Activated T-helper 1 cell treated with anti-CD3 and anti-CD28 coated beads, Interleukin-12 subunit alpha, Interleukin-12 subunit beta, Interleukin-2, Interleukin-4 antibody, amounts not matched to agents 30 ng/mL and 10 ng/mL and 1 ng/mL, durations not matched to agents 14 hours and 24 hours and 36 hours (primary cell): ENCODE measurements around the gene PLPP7. TPM values are rescaled to one million over a fixed set of nuclear protein-coding genes. Genes with fewer than 3 reads are reported as not detected.
A peak's percentile ranks its signal among the peaks of the same experiment; 100 is the strongest.
"Not testable (repeated sequence)": the region's sequence is repeated elsewhere in the genome, so short reads cannot be mapped to it uniquely, and the experiment has no call there.

Experiments
- DNase-seq: peaks from one replicate; pipeline ENCODE4 v3.0.0; 2021; ENCODE audit warnings: low spot score
- H3K27ac Mint-ChIP-seq: one replicate; pipeline ENCODE4 v1.8.0; 2021; ENCODE audit warnings: mild to moderate bottlenecking, mixed read lengths
- H3K27me3 Mint-ChIP-seq: one replicate; pipeline ENCODE4 v1.8.0; 2022; ENCODE audit warnings: mild to moderate bottlenecking, moderate library complexity, mixed read lengths; ENCODE audit not compliant: insufficient read depth
- H3K36me3 Mint-ChIP-seq: one replicate; pipeline ENCODE4 v1.8.0; 2021; ENCODE audit warnings: low read depth, mixed read lengths
- H3K4me1 Mint-ChIP-seq: one replicate; pipeline ENCODE4 v1.8.0; 2021; ENCODE audit warnings: low read depth, mixed read lengths
- H3K4me3 Mint-ChIP-seq: one replicate; pipeline ENCODE4 v1.8.0; 2021; ENCODE audit warnings: mild to moderate bottlenecking, moderate library complexity, mixed read lengths
- H3K9me3 Mint-ChIP-seq: one replicate; pipeline ENCODE4 v1.8.0; 2021; ENCODE audit warnings: mixed read lengths
- intact Hi-C: fragments of 100-400 bp; cut with micrococcal nuclease; formaldehyde crosslinking; loops from one replicate; pipeline ENCODE4 v1.15.1; 2024
- total RNA-seq: library from RNA; stranded (reverse); gene quantifications from 2 replicates; pipeline ENCODE4 v1.2.3, GENCODE V29; 2022

The PLPP7 gene
- total RNA-seq, 1 donor from 2014 or later = not detected

DNA sequence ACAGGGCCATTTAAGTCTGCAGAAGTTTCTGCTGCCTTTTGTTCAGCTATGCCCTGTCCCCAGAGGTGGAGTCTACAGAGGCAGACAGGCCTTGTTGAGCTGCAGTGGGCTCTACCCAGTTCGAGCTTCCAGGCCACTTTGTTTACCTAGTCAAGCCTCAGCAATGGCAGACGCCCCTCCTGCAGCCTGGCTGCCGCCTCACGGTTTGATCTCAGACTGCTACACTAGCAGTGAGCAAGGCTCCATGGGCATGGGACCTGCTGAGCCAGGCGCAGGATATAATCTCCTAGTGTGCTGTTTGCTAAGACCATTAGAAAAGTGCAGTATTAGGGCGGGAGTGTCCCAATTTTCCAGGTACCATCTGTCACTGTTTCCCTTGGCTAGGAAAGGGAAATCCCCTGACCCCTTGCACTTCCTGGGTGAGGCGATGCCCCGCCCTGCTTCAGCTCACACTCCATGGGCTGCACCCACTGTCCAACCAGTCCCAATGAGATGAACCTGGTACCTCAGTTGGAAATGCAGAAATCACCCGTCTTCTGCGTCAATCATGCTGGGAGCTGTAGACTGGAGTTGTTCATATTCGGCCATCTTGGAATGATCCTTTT is 55.5 kb downstream of the PLPP7 start:
- H3K9me3 Mint-ChIP-seq, H3K4me1 Mint-ChIP-seq, DNase-seq, intact Hi-C loops, H3K27ac Mint-ChIP-seq, H3K4me3 Mint-ChIP-seq, H3K36me3 Mint-ChIP-seq: not testable (repeated sequence)
- H3K27me3 Mint-ChIP-seq = peaks cover 34% of the 10 kb centered on the region

DNA sequence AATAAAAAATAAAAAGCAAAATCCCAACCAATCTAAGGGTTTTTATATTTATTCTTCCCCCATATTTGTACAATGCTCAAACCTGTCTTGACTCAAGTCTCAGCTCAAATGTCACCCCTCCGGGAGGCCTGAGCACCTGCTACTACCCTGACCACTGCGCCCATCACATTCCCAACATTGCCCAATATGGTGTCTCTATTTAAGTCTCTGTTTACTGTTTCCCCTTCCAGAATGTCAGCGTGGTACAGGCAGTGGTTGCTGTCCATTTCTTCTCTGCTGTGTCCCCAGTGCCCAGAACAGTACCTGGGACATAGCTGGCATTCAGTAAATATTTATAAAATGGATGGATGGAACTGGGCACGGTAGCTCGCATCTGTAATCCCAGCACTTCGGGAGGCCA is 57.0 kb downstream of the PLPP7 start:
- Mint-ChIP-seq H3K9me3 (no peaks in the 10 kb centered on the region), H3K27me3 (peaks cover 23% of the 10 kb centered on the region), H3K4me3 (no peak overlapping the region), H3K4me1 (peaks cover 9% of the 10 kb centered on the region), H3K27ac (no peak overlapping the region), H3K36me3 (peaks cover 2% of the 10 kb centered on the region)
- intact Hi-C loops = no loop called here
- DNase-seq = no peak

DNA sequence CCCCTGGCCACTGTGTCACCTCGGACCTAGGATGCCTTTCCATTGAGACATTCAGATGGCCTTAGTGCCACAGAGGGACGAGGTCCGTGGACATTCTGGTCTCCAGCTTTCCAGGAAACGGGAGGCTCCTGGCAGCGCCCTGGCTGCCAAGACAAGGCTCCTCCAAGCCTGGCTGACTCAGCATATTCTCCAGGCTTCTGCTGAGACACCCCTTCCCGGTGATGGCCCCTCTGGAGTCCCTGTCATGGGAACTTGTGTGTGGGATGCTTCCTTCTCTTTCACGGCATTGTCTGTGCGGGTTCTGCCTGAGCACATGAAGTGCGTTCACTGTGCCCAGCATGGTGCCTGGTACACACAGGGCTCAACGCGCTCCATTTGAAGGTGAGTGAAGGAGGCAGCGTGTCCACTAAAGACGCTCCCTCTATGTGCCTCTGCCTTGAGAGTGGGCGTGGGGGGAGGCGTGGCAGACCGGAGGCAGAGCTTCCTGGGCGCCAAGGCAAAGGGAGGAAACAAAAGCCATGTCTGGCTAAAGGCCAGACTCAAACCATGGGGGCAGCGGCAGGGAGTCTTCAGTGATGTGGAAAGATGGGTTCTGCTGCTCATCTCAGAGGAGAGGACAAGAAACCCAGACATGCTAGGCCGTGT is 58.0 kb downstream of the PLPP7 start:
- Mint-ChIP-seq H3K4me1 (peaks cover 9% of the 10 kb centered on the region), H3K27ac (no peak overlapping the region), H3K27me3 (peaks cover 21% of the 10 kb centered on the region), H3K4me3 (no peak overlapping the region), H3K36me3 (peaks cover 2% of the 10 kb centered on the region), H3K9me3 (no peaks in the 10 kb centered on the region)
- DNase-seq = no peak
- intact Hi-C loops = no loop called here

DNA sequence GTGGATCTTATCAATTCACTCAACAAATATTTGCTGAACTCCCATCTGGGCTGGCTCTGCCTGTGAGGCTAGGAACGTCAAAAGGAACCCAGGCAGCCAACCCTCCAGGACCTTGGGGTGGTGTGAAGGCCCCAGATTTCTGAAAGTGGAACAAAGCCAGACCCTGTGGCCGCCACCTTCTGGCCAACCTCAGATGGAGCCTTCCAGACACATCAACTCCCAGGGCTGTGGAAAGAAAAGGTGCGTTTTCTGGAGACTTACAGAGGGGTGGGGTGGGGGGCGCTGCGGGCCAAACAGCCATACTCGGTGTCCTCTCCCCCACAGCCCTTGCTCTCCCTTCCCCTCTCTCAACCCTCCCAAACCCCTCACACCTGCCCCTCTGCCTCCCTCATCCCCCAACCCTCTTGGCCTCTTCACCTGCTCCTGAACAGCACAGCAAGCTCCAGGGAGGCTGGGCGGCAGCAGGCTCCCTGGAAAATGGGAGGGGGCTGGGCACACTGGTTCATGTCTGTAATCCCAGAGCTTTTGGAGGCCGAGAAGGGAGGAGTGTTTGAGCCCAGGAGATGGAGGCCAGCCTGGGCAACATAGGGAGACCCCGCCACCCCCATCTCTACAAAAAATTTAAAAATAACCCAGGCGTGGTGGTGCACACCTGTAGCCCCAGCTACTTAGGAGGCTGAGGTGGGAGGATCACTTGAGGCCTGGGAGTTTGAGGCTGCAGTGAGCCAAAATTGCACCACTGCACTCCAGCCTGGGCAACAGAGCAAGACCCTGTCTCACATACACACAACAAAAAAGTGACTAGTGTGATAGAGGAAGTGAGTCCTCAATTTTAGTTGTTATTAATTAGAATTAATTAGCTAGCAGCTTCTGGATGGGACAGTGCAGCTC is 59.4 kb downstream of the PLPP7 start:
- Mint-ChIP-seq H3K4me3 (no peak overlapping the region), H3K36me3 (peaks cover 2% of the 10 kb centered on the region), H3K4me1 (peaks cover 9% of the 10 kb centered on the region), H3K27me3 (peaks cover 12% of the 10 kb centered on the region), H3K9me3 (no peaks in the 10 kb centered on the region), H3K27ac (no peak overlapping the region)
- intact Hi-C loops = no loop called here
- DNase-seq = no peak

DNA sequence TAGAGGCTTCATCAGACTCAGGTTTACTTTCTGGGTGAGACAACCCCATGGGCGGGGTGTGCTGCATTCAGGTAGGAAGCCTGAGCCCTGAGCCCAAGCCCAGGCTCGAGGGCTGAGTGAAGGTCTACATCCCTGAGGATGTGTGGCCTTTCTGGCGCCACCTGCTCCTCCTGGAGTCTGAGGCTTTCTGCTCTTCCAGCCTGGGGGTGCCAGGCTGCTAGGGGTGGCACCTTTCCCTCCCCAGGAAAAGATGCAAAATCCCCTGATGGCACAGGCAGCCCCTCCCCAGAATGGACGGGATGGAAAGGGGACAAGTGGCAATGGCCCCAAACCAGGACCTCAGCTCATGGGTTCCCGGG is 60.0 kb downstream of the PLPP7 start:
- no peak overlapping the region for H3K4me3 Mint-ChIP-seq
- no peak for DNase-seq
- peaks cover 9% of the 10 kb centered on the region for H3K4me1 Mint-ChIP-seq

DNA sequence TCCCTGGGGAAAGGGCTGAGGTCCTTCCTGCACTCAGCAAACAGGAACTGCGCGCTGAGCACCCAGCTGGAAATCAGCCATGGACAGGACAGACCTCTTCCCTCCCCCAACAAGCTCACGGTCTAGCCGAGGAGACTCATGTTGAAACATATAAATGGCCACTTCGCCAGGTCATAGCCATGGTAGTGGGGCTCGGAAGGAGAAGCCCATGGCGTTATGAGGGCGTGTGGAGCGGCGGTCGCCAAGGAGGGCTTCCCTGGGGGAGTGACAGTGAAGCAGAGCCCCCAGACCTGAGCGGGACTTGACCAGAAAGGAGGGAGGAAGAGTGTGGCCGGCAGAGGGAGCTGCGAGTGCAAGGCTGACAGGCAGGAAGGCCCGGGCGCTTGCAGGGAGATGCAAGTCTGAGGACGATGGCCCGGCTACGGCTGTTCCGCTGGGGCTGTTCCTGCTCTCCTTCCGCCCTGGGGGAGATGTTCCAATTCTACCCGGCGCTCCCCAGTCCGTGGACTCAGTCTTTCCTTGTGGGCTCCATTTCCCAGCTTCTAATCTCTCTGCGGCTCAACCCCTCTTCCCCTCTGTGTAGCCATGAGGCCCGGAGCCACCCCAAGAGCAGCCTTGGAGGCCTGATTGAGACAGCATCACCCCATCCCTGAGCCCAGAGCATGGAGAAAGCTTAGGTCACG is 60.5 kb downstream of the PLPP7 start:
- no peaks in the 10 kb centered on the region for H3K9me3 Mint-ChIP-seq
- H3K36me3 Mint-ChIP-seq = peaks cover 2% of the 10 kb centered on the region
- peak overlapping the region; percentile 54 for H3K4me3 Mint-ChIP-seq
- H3K27ac Mint-ChIP-seq = no peak overlapping the region
- peaks cover 10% of the 10 kb centered on the region for H3K27me3 Mint-ChIP-seq
- DNase-seq = peak; percentile 78
- peaks cover 9% of the 10 kb centered on the region for H3K4me1 Mint-ChIP-seq
- intact Hi-C loops = loop anchor here (1.0 to 2.0 kb wide), 6 partner anchors 23 to 397 kb away; no protein-coding TSS in a partner anchor

More for the DNA sequence above, 60.0 kb downstream of the PLPP7 start:
- Mint-ChIP-seq H3K36me3 (peaks cover 2% of the 10 kb centered on the region), H3K9me3 (no peaks in the 10 kb centered on the region), H3K27ac (no peak overlapping the region), H3K27me3 (peaks cover 10% of the 10 kb centered on the region)
- intact Hi-C loops = no loop called here

DNA sequence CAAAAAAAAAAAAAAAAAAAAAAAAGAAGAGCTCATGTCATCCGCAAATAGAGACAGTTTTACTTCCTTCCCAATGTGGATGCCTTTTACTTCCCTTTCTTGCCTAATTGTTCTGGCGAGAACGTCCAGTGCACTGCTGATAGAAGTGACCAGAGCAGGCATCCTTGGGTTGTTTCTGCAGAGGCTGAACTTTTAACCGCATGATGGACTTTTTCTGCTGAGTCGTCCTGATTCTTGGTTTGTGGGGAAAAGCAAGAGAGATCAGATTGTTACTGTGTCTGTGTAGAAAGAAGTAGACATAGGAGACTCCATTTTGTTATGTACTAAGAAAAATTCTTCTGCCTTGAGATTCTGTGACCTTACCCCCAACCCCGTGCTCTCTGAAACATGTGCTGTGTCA is 67.0 kb downstream of the PLPP7 start:
- H3K27ac Mint-ChIP-seq, H3K36me3 Mint-ChIP-seq, intact Hi-C loops, H3K9me3 Mint-ChIP-seq, DNase-seq, H3K27me3 Mint-ChIP-seq, H3K4me3 Mint-ChIP-seq: not testable (repeated sequence)
- peaks cover 18% of the 10 kb centered on the region for H3K4me1 Mint-ChIP-seq

DNA sequence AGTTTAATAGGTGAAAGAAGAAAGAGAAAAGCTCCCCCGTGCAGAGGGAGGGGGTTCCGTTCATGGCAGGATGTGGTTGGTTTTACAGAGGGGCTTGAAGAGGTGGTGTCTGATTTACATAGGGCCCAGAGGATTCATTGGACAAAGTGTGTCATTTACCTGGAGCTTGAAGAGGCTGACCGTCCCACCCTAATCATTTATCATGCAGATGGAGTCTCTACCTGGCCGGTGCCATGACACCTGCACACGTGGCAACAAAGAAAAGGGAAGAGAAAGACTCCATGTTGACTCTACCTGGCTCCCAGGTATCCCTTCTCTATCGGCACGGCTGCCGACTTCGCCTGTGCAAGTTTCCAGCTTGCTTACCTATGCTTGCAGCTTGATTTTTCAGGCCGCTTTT is 69.0 kb downstream of the PLPP7 start:
- Mint-ChIP-seq H3K27me3 (no peaks in the 10 kb centered on the region), H3K27ac (no peak overlapping the region), H3K36me3 (no peaks in the 10 kb centered on the region), H3K9me3 (no peaks in the 10 kb centered on the region), H3K4me1 (peaks cover 18% of the 10 kb centered on the region), H3K4me3 (no peak overlapping the region)
- DNase-seq = no peak
- intact Hi-C loops = no loop called here

Other genes starting within 250 kb of the PLPP7 start
- gene AIF1L, start 193.2 kb upstream of the PLPP7 start, total RNA-seq = 0.34 and 0.51 TPM in 2 replicates
- 77.7 and 80.7 TPM in 2 replicates for gene NUP214, start 164.1 kb upstream of the PLPP7 start, total RNA-seq
- 52.8 and 54.3 TPM in 2 replicates for gene FAM78A, start 13.2 kb upstream of the PLPP7 start, total RNA-seq
- gene PRRC2B, start 104.4 kb downstream of the PLPP7 start, total RNA-seq = 103 and 108 TPM in 2 replicates
- gene POMT1, start 213.2 kb downstream of the PLPP7 start, total RNA-seq = 39.1 and 39.3 TPM in 2 replicates
- gene UCK1, start 241.5 kb downstream of the PLPP7 start, total RNA-seq = 26.9 and 28.0 TPM in 2 replicates